HG03521 (cell line): ENCODE results near the gene PPL.
A peak's percentile ranks its signal among the peaks of the same experiment; 100 is the strongest.

Experiments used
- ATAC-seq: cut with Tn5 transposase; IDR thresholded peaks from one replicate; pipeline ENCODE4 v1.9.1; 2021; ENCODE audit warnings: mild to moderate bottlenecking, moderate library complexity; ENCODE audit not compliant: unreplicated experiment

The PPL gene

DNA sequence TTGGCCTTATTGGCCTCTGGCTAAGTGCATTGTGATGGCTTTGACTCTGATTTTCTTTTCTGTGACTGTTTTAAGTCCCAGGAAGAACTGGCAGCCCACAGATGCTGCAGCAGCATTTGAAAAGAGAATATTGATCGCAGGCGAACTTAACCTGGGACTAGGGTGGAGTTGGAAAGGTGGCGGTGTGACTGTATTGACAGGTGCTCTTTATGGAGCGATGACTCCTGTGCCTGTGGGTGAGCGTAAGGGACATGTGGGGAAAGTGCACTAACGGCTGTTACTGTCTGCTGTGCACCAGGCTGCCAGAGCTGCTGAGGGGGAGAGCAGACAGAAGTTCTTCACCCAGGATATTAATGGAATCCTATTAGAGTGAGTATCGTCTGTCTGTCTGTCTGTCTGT lies 68.4 kb downstream of the PPL start:
- no peak for ATAC-seq

DNA sequence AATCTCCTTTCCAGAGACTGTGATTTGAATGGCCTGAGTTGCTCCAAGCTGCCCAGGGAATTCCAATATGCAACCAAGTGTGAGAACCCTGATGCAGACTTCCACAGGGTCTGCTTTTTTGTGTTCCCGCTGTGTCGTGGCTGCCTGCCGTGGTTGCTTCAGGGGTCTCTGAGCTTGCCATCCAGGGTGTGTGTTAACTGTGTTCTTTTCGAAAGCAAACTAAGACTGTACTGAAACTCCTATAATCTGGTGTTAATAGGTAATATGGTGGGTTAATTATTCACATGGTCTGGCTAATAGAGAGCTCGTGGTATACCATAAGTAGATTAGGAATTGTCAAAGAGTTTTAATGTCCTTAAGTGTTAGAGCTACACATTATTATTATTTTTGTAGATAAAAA lies 68.9 kb downstream of the PPL start:
- ATAC-seq = no peak

DNA sequence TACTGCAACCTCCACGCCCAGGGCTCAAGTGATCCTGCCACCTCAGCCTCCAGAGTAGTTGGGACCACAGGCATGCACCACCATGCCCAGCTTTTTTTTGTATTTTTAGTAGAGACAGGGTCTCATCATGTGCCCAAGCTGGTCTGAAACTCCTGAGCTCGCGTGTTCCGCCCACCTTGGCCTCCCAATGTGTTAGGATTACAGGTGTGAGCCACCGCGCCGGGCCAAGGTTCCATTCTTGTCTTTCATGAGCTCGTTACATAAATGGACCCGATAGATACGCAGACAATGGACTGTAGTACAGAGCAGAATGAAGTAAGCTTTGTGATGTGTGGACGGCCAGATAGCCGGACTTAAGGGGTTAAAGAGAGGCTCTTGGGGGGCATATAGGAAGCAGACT lies 70.4 kb downstream of the PPL start:
- no peak for ATAC-seq

DNA sequence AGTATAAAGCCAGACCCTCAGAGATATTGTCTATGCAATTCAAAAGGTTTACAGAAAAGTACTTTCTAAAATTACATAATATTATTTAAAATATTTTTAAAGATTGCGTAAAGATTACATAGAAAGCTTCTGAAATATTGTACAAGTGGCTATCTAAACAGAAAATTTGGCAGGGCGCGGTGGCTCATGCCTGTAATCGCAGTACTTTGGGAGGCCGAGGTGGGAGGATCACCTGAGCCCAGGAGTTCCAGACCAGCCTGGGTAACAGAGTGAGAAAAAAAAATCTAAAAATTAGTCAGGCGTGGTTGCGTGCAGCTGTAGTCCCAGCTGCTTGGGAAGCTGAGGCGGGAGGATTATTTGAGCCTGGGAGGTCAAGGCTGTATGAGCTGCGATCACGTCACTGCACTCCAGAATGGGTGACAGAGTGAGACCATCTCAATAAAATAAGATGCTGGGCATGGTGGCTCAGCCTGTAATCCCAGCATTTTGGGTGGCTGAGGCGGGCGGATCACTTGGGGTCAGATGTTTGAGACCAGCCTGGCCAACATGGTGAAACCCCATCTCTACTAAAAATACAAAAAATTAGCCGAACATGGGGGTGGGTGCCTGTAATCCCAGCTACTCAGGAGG lies 71.6 kb downstream of the PPL start:
- ATAC-seq = no peak

DNA sequence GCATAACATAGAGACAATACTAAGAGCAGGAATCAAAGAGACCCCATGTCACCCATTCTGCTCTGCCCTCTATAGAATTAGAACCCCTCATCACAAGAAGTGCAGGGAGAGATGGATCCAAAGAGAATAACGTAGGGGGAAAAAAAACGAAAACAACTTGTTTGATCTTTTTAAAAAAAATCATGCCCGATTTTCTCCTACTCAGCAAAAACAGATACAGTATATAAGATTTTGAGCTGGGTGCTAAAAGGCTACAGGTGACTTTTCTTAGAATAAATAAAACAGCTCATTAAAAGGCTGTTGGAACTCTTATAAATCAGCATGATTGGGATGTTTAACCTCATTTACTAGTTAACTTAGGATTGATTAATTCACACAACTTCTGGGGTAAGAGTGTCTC lies 72.2 kb downstream of the PPL start:
- ATAC-seq = no peak

DNA sequence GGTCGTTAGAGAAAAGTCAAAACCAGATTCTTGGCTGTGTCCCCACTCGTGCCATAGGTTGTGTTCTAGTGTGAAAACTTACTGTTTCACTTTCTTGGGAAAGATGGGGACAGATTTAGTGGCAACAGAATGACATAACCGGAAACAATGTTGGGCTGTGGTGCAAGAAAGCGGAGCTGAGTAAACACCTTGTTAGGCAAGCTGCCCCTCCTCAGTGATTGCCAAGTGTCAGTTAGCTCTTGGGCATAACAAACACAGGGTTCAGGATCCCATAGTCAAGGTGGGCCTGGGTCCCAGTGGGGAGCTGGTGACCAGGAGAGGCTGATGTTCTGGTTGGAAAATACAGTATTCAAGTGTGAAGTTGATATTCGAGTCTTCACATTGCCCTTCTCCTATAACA lies 74.3 kb downstream of the PPL start:
- ATAC-seq = no peak

DNA sequence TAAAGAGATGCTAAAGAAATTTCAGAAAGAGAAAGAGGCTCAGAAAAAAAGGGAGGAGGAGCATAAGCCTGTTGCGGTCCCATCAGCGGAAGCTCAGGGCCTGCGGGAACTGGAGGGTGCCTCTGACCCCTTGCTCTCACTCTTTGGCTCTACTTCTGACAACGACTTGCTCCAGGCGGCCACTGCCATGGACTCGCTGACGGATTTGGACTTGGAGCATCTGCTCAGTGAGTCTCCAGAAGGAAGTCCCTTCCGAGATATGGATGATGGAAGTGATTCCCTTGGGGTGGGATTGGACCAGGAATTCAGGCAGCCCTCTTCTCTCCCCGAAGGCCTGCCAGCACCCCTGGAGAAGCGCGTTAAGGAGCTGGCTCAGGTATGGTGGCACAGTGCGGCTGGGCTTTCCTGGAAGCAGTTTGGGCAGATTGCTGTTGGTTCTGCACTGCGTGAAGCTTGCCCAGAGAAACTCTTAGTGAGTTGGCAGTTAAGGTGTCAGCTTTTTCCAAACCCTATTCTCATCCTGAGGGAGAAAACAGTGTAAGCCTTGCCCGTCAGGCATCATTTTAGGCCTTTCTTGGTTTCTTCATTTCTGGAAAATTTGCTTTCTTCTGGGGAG lies 76.1 kb downstream of the PPL start:
- no peak for ATAC-seq

DNA sequence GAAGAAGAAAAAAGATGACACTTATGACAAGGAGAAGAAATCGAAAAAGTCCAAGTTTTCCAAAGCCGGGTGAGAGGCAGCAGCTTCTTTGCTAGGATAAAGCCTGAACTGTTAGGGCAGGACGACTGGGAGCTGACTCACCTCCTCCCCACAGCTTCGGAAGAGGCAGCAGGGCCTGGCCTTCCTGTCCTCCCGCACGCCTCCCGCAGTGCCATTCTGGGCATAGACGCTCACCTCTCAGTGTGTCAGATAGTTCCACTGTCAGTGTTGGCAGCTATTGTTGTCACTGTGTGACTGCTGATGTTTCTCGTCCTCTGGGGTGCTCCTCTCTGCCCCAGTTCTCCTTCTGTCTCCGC lies 77.1 kb downstream of the PPL start:
- ATAC-seq = no peak

DNA sequence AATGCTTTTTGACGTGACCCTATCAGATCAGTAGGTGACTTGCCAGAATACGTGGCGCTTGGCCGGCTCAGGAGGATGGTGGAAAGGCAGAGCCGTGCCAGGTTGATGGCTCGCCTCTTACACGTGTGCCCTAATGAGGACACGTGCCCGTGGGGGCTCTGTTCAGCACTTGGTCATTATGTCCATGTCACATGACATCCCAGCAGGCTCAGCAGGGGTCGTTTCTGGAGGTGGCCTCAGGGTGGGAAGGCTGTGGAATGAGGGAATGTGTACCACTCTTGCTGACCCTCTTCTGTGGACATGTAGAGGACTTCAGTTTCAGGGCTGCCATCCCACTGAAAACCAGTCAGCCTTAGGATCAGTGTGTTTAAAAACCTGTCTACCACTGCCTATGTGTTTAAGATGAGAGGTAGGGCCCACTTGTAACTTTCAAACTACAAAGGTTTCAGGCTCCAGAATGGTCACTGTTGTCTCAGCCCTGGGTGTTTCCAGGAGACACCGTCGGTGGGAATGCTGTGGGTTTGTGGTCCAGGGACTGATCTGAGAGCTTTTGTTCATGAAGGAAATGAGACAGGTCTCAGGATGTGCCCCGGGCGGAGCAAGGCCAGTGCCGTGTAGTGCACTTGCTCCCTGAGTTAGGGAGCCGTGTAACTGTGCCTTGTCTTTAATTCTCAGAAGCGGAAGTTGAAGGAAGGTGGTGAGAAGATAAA lies 77.6 kb downstream of the PPL start:
- ATAC-seq = no peak

DNA sequence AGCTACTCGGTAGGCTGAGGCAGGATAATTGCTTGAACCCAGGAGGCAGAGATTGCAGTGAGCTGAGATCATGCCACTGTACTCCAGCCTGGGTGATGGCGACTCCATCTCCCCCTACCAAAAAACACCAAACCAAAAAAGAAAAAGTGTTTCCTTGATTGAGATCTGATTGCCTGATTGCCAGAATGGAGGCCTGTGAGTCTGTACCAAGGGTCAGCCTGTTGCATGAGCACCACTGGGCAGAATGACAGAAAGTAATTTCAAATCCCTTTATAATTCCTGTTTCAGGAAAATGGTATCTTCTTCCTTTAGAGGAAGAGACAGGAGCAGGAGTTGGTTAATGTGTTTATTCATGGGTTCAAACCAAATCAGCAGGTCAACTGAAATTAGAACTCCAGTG lies 81.1 kb downstream of the PPL start:
- ATAC-seq = no peak

DNA sequence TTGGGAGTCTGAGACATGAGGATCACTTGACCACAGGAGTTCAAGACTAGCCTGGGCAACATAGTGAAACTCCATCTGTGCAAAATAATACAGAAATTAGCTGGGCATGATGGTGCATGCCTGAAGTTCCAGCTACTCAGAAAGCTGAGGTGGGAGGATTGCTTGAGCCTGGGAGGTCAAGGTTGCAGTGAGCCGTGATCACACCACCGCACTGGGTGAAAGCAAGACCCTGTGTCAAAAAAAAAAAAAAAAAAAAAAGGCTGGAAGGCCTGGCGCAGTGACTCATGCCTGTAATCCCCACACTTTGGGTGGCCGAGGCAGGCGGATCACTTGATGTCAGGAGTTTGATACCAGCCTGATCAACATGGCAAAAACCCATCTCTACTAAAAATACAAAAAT lies 81.6 kb downstream of the PPL start:
- ATAC-seq = no peak

DNA sequence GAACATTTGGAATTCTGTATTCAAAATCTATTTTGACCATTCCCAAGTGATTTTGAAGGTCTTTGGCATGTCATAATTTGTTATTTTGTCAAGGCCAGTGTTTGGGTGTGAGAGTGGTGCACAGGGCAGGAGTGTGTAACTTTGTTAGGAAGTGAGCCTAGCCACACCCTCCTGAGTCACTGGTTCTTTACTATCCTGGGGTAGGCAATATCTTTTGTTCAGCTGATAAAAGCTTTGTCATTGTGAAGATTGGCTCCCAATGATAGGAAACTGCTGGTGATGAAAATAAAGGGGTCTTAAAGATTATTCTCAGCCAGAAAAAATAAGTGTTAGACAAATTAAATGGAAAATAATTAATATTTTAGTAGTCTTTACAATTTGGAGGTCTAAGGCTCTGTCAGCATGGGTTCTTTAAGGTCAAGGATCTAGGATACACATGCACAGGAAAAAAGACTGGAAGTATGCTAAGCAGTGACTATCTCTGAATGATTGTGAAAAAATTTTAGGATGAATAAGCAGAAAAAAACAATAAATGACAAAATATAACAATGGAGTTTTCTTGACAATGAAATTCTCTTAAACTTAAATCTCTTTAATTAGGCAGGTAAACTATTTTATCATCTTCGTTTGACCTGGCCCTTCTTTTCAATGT lies 84.6 kb downstream of the PPL start:
- no peak for ATAC-seq

DNA sequence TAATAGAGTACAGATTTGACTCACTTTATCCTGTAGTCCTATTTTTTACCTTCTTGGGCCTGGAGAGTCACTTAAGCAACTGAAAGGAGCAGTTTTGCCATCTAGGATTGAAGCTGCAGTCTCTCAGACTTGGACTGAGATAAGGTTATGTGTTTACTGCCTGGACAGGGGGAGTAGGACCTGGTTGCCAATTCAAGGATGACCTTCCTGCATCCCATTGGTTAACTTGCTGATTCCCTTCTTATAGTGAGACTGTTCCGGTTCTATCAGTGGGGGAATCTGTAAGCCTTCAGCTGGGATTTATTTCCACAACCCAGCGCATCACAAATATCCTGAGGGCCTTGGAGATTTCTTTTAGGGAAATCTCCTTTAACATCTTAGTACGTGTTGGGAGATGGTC lies 86.7 kb downstream of the PPL start:
- no peak for ATAC-seq

DNA sequence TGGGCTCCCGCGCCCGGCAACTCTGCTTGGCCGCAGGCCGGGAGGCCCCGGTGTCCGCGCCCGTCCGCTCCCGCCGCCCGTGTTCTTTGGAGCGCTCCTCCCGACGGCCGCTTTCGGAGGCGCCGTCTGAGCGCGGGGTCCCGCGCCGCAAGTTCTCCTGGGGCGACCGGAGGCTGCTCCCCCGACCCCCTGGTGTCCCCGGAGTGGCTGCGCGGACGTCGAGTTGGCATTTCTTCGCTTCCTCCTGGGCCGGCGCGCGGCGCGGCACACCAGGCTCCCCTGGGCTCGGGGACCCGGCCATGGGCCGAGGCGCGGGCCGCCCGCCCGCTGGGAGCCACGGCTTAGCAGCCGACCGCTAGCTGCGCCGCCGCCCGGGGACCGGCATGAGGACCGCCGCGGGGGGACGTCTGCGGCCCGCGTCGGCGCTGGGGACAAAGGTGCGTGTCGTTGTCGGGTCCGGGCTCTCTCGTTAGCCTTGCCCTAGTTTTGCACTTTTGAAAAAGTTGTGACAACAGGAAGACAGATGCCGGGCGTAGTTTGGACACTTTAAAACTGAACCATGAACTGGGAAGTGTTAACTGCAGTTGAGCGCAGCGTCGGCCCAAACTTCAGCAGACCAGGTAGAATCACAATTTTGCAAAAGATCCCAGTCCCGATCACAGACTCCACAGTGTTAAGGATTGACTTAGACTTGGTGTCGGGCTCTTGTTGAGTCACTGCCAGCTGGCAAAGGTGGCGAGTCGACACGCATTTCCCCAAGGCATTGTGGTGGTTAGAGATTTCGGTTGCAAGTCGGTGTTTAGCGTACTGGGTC lies 89.0 kb downstream of the PPL start:
- ATAC-seq = peak; percentile 21

DNA sequence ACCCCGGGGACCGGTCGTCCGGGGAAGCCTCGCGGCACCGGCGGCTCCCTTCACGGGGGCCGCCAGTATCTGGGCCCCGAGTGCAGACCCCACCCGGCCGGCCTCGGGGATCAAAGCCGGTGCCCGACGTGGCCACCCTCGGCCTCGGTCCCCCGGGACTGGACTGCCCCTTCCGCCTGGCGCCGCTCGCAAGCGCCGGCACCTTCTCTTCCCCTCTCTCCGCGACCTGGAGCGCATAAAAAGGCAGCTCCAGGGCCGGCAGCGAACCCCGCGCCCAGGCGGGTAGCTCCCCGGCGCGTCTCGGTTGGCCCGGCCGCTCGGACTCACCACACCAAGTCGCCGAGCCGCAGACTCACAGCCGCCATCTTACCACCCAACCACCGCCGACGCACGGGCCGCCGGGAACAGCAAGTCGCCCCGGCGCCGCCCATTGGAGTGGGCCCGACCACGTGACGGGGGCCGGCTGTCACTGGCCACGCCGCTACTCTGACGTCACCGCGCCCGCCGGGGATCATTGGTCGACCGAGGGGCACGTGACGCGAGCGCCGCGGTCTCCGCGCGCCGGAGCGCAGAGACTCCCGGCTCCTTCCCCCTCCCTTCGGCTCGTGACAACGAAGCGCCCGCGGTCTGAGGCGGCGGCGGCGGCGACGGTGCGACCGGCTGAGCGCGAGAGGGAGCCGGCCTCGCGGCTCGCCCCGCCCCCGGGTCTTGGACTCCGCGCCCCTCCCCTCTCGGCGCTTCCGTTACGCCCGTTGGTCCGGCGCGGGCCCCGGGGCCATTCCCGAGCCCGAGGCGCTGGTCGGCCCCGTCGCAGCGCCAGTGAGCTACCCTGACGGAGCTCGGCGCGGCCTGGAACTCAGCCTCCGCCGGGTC lies 89.8 kb downstream of the PPL start, which contains the start of the genes GLYR1 and UBN1:
TSS of gene GLYR1 (minus strand) at position 388 of the 873 bp plus-strand sequence. CDS start at position 365, 23 bp downstream.
TSS of gene UBN1 (plus strand) at position 581 of the 873 bp plus-strand sequence. CDS start 5,437 bp downstream, outside the sequence.
- peak; percentile 84 for ATAC-seq

DNA sequence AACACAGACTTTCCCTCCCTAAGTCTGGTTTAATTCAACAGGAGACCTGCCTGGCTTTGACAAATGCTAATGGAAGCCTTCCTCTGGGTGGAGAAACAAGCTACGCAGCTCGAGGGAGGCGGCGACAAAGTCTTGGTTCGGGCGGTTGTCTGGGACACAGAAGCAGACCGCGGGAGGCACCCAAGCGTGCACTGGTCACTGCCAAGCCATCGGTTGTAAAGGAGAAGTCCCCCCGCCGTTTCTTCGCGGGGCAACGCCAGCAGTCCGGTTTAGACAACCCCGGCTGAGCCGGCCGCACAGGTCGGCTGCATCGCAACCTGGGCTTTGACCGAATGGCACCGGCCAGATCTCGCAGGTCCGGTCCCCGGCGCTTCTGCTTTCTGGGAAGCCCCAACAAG lies 90.4 kb downstream of the PPL start:
- ATAC-seq = peak; percentile 8

DNA sequence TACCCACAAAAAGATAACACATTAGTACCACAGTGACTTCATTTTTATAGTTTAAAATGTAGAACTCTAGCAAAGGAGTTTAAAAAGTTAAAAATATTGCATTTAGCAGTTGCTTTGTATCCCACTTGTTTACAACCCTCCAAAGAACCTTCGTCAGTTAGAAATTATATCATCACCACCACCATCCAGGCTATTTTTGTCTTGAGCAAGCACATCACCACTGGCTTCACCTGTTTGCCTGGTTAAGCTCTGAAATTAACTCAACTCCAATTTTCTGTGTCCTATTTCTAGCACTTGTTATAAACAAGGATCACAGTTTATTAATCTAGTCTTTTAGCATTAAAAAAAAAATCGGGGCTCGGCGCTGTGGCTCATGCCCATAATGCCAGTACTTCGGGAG lies 96.0 kb downstream of the PPL start:
- ATAC-seq = no peak

DNA sequence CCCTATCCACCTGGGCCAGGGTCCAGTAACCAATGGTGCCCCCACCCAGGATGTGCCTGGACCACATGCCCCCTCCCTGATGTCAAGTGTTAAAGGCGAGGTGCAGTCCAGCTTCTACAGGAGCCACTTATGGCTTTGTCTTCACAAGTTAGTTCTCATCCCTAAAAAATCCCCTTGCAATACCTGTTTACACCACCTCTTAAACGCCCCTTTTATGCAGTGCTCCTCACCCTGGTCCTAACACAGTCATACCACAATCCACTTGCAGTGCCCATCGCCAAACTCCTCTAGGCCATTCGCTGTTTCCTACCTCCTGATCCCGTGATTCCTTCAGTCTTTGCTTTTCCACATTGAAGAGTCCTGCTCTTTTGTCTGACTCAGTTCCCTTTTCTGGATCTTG lies 97.0 kb downstream of the PPL start:
- no peak for ATAC-seq

DNA sequence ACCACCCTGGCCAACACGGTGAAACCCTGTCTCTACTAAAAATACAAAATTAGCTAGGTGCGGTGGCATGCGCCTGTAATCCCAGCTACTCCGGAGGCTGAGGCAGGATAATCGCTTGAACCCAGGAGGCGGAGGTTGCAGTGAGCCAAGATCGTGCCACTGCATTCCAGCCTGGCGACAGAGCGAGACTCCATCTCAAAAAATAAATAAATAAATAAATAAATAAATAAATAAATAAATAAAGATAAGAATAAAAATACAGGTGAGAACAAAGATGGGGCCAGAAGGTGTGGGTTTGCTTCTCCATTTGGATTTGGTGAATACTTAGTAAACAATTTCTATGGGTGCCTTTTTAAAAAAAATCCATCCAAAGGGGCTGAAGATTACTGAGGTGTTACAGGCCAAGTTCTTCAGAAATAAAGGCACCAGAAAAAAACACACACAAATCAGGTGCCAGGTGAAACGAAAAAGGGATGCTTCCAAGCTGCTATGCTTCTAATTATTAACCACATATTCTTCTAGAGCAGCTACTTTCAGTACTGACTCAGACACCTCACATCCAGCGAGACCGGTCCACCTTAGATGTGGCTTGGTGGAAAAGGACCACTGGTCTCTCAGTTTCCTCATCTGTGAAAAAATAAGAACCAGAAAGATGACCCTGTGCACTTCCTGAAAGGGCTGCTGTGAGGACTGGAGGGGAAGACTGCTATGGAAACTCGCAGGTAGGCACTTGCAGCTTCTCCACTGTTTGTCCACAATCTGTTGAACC lies 99.0 kb downstream of the PPL start:
- ATAC-seq = no peak
